Mammary epithelial cell (primary cell): ENCODE measurements around the gene SNAPC1.

Experiments
- CTCF ChIP-seq, 2 donors: IDR thresholded peaks in 1 of 2; conservative IDR thresholded peaks in 1 of 2; 2 replicates each; pipeline ENCODE4 v1.5.1; 2011 to 2012; ENCODE audit warnings: inconsistent platforms in 2 of 2, low read length in 2 of 2, mild to moderate bottlenecking in 2 of 2, control low read depth in 1 of 2, low read depth in 1 of 2; ENCODE audit not compliant: insufficient read depth in 1 of 2; ENCODE audit errors: extremely low read depth in 1 of 2
- EZH2 ChIP-seq: IDR thresholded peaks from 2 replicates; pipeline ENCODE4 v1.6.1; 2012; ENCODE audit warnings: low read length, inconsistent platforms, borderline replicate concordance

GRCh38 chr14:61780125-61780524 is 17.9 kb downstream of the SNAPC1 start:
- TF ChIP-seq CTCF (conservative IDR thresholded peaks at IDR 0.05 in 1 of 2, IDR thresholded peaks at IDR 0.05 in 1 of 2; ENCODE audit: extremely low read depth in 1 of 2, insufficient read depth in 1 of 2, low read depth in 1 of 2, low read length in 2 of 2) (no peak), EZH2 (no peak)
